Measurements from ENCODE around the gene PRPSAP2.

Gene PRPSAP2

DNA sequence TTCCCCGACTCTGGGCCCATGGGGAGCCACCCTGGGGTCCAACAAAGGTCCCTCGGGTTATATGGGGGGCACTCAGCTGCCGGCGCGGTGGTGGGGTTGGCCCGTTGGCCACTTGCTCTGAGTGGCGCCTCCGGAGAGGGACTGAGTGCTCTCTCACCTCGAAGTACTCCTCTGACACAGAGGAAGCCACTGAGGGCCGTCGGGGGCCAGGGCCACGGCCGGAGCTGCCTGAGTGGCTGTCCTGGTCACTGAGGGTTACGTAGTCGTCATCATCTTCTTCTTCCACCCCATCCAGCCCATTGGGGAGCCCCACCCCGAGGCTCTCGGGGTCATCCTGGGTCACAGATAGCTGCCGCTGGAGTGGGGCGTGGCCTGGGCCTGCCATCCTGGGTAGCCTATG is 119.7 kb downstream of the PRPSAP2 start:
- H3K4me1 ChIP-seq (ENCODE audit: insufficient read depth, poor library complexity, severe bottlenecking), result no peaks in the 10 kb centered on the region
- no peaks in the 10 kb centered on the region for H3K9me3 ChIP-seq (ENCODE audit: severe bottlenecking)
- ATAC-seq (ENCODE audit: low read depth) (no peak), DNase-seq (ENCODE audit: low spot score) (no peak)
- H3K27me3 ChIP-seq (ENCODE audit: insufficient read depth, poor library complexity, severe bottlenecking), result no peaks in the 10 kb centered on the region
- peaks cover 69% of the 10 kb centered on the region for H3K36me3 ChIP-seq (ENCODE audit: low read depth)
- H3K27ac ChIP-seq (ENCODE audit: poor library complexity, severe bottlenecking), result no peak overlapping the region
- no peak overlapping the region for H3K4me3 ChIP-seq (ENCODE audit: severe bottlenecking)
- TF ChIP-seq, protein P1, sequence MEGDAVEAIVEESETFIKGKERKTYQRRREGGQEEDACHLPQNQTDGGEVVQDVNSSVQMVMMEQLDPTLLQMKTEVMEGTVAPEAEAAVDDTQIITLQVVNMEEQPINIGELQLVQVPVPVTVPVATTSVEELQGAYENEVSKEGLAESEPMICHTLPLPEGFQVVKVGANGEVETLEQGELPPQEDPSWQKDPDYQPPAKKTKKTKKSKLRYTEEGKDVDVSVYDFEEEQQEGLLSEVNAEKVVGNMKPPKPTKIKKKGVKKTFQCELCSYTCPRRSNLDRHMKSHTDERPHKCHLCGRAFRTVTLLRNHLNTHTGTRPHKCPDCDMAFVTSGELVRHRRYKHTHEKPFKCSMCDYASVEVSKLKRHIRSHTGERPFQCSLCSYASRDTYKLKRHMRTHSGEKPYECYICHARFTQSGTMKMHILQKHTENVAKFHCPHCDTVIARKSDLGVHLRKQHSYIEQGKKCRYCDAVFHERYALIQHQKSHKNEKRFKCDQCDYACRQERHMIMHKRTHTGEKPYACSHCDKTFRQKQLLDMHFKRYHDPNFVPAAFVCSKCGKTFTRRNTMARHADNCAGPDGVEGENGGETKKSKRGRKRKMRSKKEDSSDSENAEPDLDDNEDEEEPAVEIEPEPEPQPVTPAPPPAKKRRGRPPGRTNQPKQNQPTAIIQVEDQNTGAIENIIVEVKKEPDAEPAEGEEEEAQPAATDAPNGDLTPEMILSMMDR (IDR thresholded peaks at IDR 0.05; ENCODE audit: poor library complexity, severe bottlenecking), result no peak

DNA sequence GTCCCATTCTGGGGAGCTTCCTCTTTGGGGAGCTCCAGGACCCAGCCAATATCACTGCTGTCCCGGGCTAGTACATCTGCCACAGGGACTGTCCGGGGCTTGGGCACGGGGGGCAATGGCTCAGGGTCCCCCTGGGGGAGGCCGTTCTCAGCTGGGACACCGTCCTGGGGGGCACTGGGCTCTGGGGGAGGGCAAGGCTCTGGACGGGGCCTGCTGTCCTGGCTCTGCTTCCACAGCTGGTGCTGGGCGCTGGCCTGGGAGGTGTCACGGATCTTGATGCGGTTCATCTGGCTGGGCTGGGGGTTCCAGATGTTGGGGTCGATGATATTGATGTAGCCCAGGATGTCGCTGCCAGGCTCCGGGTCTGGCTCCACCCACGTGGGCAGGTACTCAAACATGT is 120.1 kb downstream of the PRPSAP2 start:
- Histone ChIP-seq H3K4me1 (ENCODE audit: insufficient read depth, poor library complexity, severe bottlenecking) (no peaks in the 10 kb centered on the region), H3K36me3 (ENCODE audit: low read depth) (peaks cover 67% of the 10 kb centered on the region), H3K9me3 (ENCODE audit: severe bottlenecking) (no peaks in the 10 kb centered on the region), H3K27ac (ENCODE audit: poor library complexity, severe bottlenecking) (no peak overlapping the region), H3K4me3 (ENCODE audit: severe bottlenecking) (no peak overlapping the region), H3K27me3 (ENCODE audit: insufficient read depth, poor library complexity, severe bottlenecking) (no peaks in the 10 kb centered on the region)
- TF ChIP-seq, protein P1 (IDR thresholded peaks at IDR 0.05; ENCODE audit: poor library complexity, severe bottlenecking), result no peak
- DNase-seq (ENCODE audit: low spot score) (no peak), ATAC-seq (ENCODE audit: low read depth) (no peak)

DNA sequence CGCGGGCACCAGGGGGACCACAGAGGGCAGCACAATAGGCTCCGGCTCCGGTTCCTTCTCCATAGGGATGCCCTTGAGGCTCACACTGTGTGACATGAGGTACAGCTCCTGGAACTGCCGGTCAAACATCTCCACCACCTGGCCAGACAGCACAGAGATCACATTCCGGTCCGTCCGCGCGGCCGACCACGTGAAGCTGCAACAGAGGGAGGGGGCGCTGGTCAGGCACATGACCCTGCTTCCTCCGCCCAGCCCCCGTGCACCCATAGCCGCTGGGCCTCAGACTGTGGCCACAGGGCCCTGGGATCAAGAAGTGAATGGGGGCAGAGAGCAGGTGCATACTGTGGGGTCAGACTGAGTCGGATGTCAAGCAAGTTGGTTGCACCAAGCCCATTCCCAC is 120.7 kb downstream of the PRPSAP2 start:
- H3K27ac ChIP-seq (ENCODE audit: poor library complexity, severe bottlenecking), result no peak overlapping the region
- no peak overlapping the region for H3K4me3 ChIP-seq (ENCODE audit: severe bottlenecking)
- H3K36me3 ChIP-seq (ENCODE audit: low read depth), result peaks cover 63% of the 10 kb centered on the region
- TF ChIP-seq, protein P1 (IDR thresholded peaks at IDR 0.05; ENCODE audit: poor library complexity, severe bottlenecking), result no peak
- no peaks in the 10 kb centered on the region for H3K4me1 ChIP-seq (ENCODE audit: insufficient read depth, poor library complexity, severe bottlenecking)
- H3K27me3 ChIP-seq (ENCODE audit: insufficient read depth, poor library complexity, severe bottlenecking), result no peaks in the 10 kb centered on the region
- DNase-seq (ENCODE audit: low spot score), result no peak
- no peak for ATAC-seq (ENCODE audit: low read depth)
- H3K9me3 ChIP-seq (ENCODE audit: severe bottlenecking), result no peaks in the 10 kb centered on the region
